Measurements from ENCODE around the gene TAF1C. TPM values are rescaled to one million over a fixed set of nuclear protein-coding genes. Genes with fewer than 3 reads are reported as not detected.

TAF1C gene
- total and polyA plus RNA-seq, 10 donors: 31.4 to 133 (median 73.6) TPM

GRCh38 chr16:84224554-84224953 lies 37.7 kb upstream of the TAF1C start:
- peaks cover 0 to 13% (median 7%) of the 10 kb centered on the region in 6 donors for H3K4me1 ChIP-seq
- H3K4me3 ChIP-seq: no peak overlapping the region
- H3K27me3 ChIP-seq (replicated peaks in 1 of 7): peaks cover 0 to 48% (median 0%) of the 10 kb centered on the region in 7 donors
- no peaks in the 10 kb centered on the region for H3K9me3 ChIP-seq
- H3K36me3 ChIP-seq: no peaks in the 10 kb centered on the region
- no peak overlapping the region for H3K27ac ChIP-seq
- WGBS, 5 donors: 88 to 92% (median 88%) methylated on average over 3 of the region's 3 CpGs
- intact Hi-C loops (cut with DNase I; ENCODE audit: low total_unique reads): no loop called here
- no peak for TF ChIP-seq POLR2AphosphoS5 (IDR thresholded peaks at IDR 0.05)
- TF ChIP-seq CTCF (IDR thresholded peaks at IDR 0.05 in 8 of 11, conservative IDR thresholded peaks at IDR 0.05 in 3 of 11): no peak
- no peak for TF ChIP-seq POLR2A (IDR thresholded peaks at IDR 0.05)
- no peak for DNase-seq

- 80 to 90% (median 86%) methylated on average over 4 of the region's 4 CpGs for WGBS, 5 donors
- no peak overlapping the region for H3K4me3 ChIP-seq
- DNase-seq: no peak
- H3K27ac ChIP-seq: no peak overlapping the region
- H3K36me3 ChIP-seq: no peaks in the 10 kb centered on the region
- H3K9me3 ChIP-seq: no peaks in the 10 kb centered on the region
- H3K27me3 ChIP-seq (replicated peaks in 1 of 7): peaks cover 0 to 44% (median 0%) of the 10 kb centered on the region in 7 donors
- TF ChIP-seq POLR2AphosphoS5 (IDR thresholded peaks at IDR 0.05) (no peak), POLR2A (IDR thresholded peaks at IDR 0.05) (no peak), CTCF (IDR thresholded peaks at IDR 0.05 in 8 of 11, conservative IDR thresholded peaks at IDR 0.05 in 3 of 11) (no peak)
- intact Hi-C loops (cut with DNase I; ENCODE audit: low total_unique reads): no loop called here
- peaks cover 0 to 9% (median 6%) of the 10 kb centered on the region in 6 donors for H3K4me1 ChIP-seq
These were observed 36.6 kb upstream of the TAF1C start for GRCh38 chr16:84223456-84223855.

- Histone ChIP-seq H3K4me1 (no peaks in the 10 kb centered on the region), H3K27me3 (replicated peaks in 1 of 7) (peaks cover 0 to 19% (median 0%) of the 10 kb centered on the region in 7 donors), H3K36me3 (no peaks in the 10 kb centered on the region), H3K9me3 (no peaks in the 10 kb centered on the region), H3K27ac (no peak overlapping the region), H3K4me3 (no peak overlapping the region)
- TF ChIP-seq CTCF (IDR thresholded peaks at IDR 0.05 in 8 of 11, conservative IDR thresholded peaks at IDR 0.05 in 3 of 11) (no peak), POLR2A (IDR thresholded peaks at IDR 0.05) (no peak), POLR2AphosphoS5 (IDR thresholded peaks at IDR 0.05) (no peak)
- DNase-seq: no peak
- intact Hi-C loops (cut with DNase I; ENCODE audit: low total_unique reads): no loop called here
- 83 to 92% (median 87%) methylated on average over 1 of the region's 1 CpG for WGBS, 5 donors
These were observed 34.0 kb upstream of the TAF1C start for GRCh38 chr16:84220851-84221250.

GRCh38 chr16:84218956-84219355 lies 32.1 kb upstream of the TAF1C start:
- no peaks in the 10 kb centered on the region for H3K36me3 ChIP-seq
- intact Hi-C loops (cut with DNase I; ENCODE audit: low total_unique reads): no loop called here
- whole genome bisulfite sequencing, 5 donors: 68 to 83% (median 72%) methylated on average over 6 of the region's 6 CpGs

More at GRCh38 chr16:84218956-84219355, 32.1 kb upstream of the TAF1C start:
- TF ChIP-seq CTCF (IDR thresholded peaks at IDR 0.05 in 8 of 11, conservative IDR thresholded peaks at IDR 0.05 in 3 of 11) (no peak), POLR2A (IDR thresholded peaks at IDR 0.05) (no peak), POLR2AphosphoS5 (IDR thresholded peaks at IDR 0.05) (no peak)
- Histone ChIP-seq H3K27ac (no peak overlapping the region), H3K9me3 (no peaks in the 10 kb centered on the region), H3K4me1 (no peaks in the 10 kb centered on the region), H3K27me3 (replicated peaks in 1 of 7) (peaks cover 0 to 5% (median 0%) of the 10 kb centered on the region in 7 donors), H3K4me3 (no peak overlapping the region)
- no peak for DNase-seq
